Endothelial cell (in vitro differentiated cells): ENCODE results near the gene TPX2. TPM values are rescaled to one million over a fixed set of nuclear protein-coding genes. Genes with fewer than 3 reads are reported as not detected.
A peak's percentile ranks its signal among the peaks of the same experiment; 100 is the strongest.

Experiments
- DNase-seq: peaks from one replicate; pipeline ENCODE4 v3.0.0; 2021; ENCODE audit warnings: low spot score
- H3K27ac Mint-ChIP-seq: one replicate; pipeline ENCODE4 v1.8.0; 2021; ENCODE audit warnings: mixed read lengths, inconsistent platforms; ENCODE audit not compliant: unreplicated experiment
- H3K27me3 Mint-ChIP-seq: one replicate; pipeline ENCODE4 v1.8.0; 2021; ENCODE audit warnings: mild to moderate bottlenecking, moderate library complexity, mixed read lengths, inconsistent platforms; ENCODE audit not compliant: unreplicated experiment
- H3K36me3 Mint-ChIP-seq: one replicate; pipeline ENCODE4 v1.8.0; 2021; ENCODE audit warnings: mild to moderate bottlenecking, low read depth, mixed read lengths, inconsistent platforms; ENCODE audit not compliant: unreplicated experiment
- H3K4me1 Mint-ChIP-seq: one replicate; pipeline ENCODE4 v1.8.0; 2021; ENCODE audit warnings: mild to moderate bottlenecking, mixed read lengths, inconsistent platforms; ENCODE audit not compliant: unreplicated experiment
- H3K4me3 Mint-ChIP-seq: one replicate; pipeline ENCODE4 v1.8.0; 2021; ENCODE audit warnings: mild to moderate bottlenecking, mixed read lengths, inconsistent platforms; ENCODE audit not compliant: unreplicated experiment
- H3K9me3 Mint-ChIP-seq: one replicate; pipeline ENCODE4 v1.8.0; 2021; ENCODE audit warnings: mixed read lengths, inconsistent platforms; ENCODE audit not compliant: unreplicated experiment
- CTCF ChIP-seq: fragments of 200-600 bp; sonication (generic); IDR thresholded peaks from one replicate; pipeline ENCODE4 v1.5.0; 2021; ENCODE audit warnings: antibody characterized with exemption; ENCODE audit not compliant: unreplicated experiment
- long read RNA-seq: library from polyadenylated mRNA; unstranded; transcript quantifications from one replicate; pipeline ENCODE4 v2.0.0, GENCODE V29; 2020; ENCODE audit not compliant: unreplicated experiment
- total RNA-seq: library from RNA; stranded (reverse); fragmentation: NEBNext Ultra II Directional; extraction: Animal tissue kit (Norgen Biotek cat#: 25700); gene quantifications from one replicate; pipeline ENCODE4 v1.2.1, GENCODE V29; 2021; ENCODE audit not compliant: unreplicated experiment

Gene TPX2
- 27.2 TPM for total RNA-seq
- long read RNA-seq, partial matches to known transcripts, result 7 of 13 reads
- long read RNA-seq, other reads (novel, unspliced or antisense), result 4 of 13 reads

GRCh38 chr20:31738729-31739549, at the start of gene TPX2:
Gene TPX2, plus strand, starts transcription at chr20:31739290. Its CDS starts 18,187 bp downstream, at chr20:31757477.
- Mint-ChIP-seq H3K27ac (peak within 1 kb of the TSS; percentile 52), H3K27me3 (peaks cover 3% of the 10 kb centered on the region), H3K36me3 (no peaks in the 10 kb centered on the region), H3K9me3 (no peaks in the 10 kb centered on the region), H3K4me1 (no peaks in the 10 kb centered on the region), H3K4me3 (no peak within 1 kb of the TSS)
- TF ChIP-seq CTCF, result no peak
- peak; percentile 92 for DNase-seq

- peaks cover 24% of the 10 kb centered on the region for H3K4me1 Mint-ChIP-seq
- H3K4me3 Mint-ChIP-seq, result peak overlapping the region; percentile 24
- H3K9me3 Mint-ChIP-seq, result no peaks in the 10 kb centered on the region
- no peak overlapping the region for H3K27ac Mint-ChIP-seq
- H3K27me3 Mint-ChIP-seq, result peaks cover 5% of the 10 kb centered on the region
- H3K36me3 Mint-ChIP-seq, result peaks cover 23% of the 10 kb centered on the region
- DNase-seq, result no peak
- TF ChIP-seq CTCF, result no peak
Measured at GRCh38 chr20:31690124-31690666, 48.9 kb upstream of the TPX2 start.

GRCh38 chr20:31691646-31692275, 47.3 kb upstream of the TPX2 start:
- peaks cover 31% of the 10 kb centered on the region for H3K4me1 Mint-ChIP-seq

GRCh38 chr20:31693402-31693801, 45.7 kb upstream of the TPX2 start:
- no peak overlapping the region for H3K4me3 Mint-ChIP-seq
- peaks cover 21% of the 10 kb centered on the region for H3K36me3 Mint-ChIP-seq
- no peak for TF ChIP-seq CTCF
- H3K9me3 Mint-ChIP-seq, result no peaks in the 10 kb centered on the region
- peaks cover 5% of the 10 kb centered on the region for H3K27me3 Mint-ChIP-seq
- H3K4me1 Mint-ChIP-seq, result peaks cover 31% of the 10 kb centered on the region
- no peak for DNase-seq
- no peak overlapping the region for H3K27ac Mint-ChIP-seq

More at GRCh38 chr20:31691646-31692275, 47.3 kb upstream of the TPX2 start:
- peaks cover 5% of the 10 kb centered on the region for H3K27me3 Mint-ChIP-seq
- no peak overlapping the region for H3K4me3 Mint-ChIP-seq
- H3K9me3 Mint-ChIP-seq, result no peaks in the 10 kb centered on the region
- TF ChIP-seq CTCF, result no peak
- H3K27ac Mint-ChIP-seq, result peak overlapping the region; percentile 92
- no peak for DNase-seq
- peaks cover 24% of the 10 kb centered on the region for H3K36me3 Mint-ChIP-seq
